Spleen (tissue), 11 donors: Measurements from ENCODE around the gene DCST1. TPM values are rescaled to one million over a fixed set of nuclear protein-coding genes. Genes with fewer than 3 reads are reported as not detected.

ENCODE experiments used
- DNase-seq: peaks from one replicate; pipeline ENCODE4 v3.0.0-alpha.2; 2020
- H3K27ac ChIP-seq, 8 donors: fragments of 200-600 bp; sonication (generic) in 7 of 8; 1 replicate in 4 of 8; 2 replicates in 4 of 8; pipeline versions ENCODE4 v1.5.0 to v1.8.0; 2016 to 2021; ENCODE audit warnings: inconsistent platforms in 4 of 8, mild to moderate bottlenecking in 4 of 8, moderate library complexity in 1 of 8
- H3K27me3 ChIP-seq, 7 donors: fragments of 200-600 bp; sonication (generic) in 6 of 7; replicated peaks in 1 of 7; 1 replicate in 4 of 7; 2 replicates in 3 of 7; pipeline versions ENCODE4 v1.5.0 to v1.8.0; 2016 to 2021; ENCODE audit warnings: inconsistent platforms in 3 of 7, mild to moderate bottlenecking in 1 of 7
- H3K36me3 ChIP-seq, 6 donors: fragments of 200-600 bp; sonication (generic) in 5 of 6; 1 replicate in 4 of 6; 2 replicates in 2 of 6; pipeline versions ENCODE4 v1.5.0 to v1.8.0; 2016 to 2021; ENCODE audit warnings: inconsistent platforms in 2 of 6
- H3K4me1 ChIP-seq, 6 donors: fragments of 200-600 bp; sonication (generic) in 5 of 6; 1 replicate in 3 of 6; 2 replicates in 3 of 6; pipeline versions ENCODE4 v1.5.0 to v1.8.0; 2016 to 2021; ENCODE audit warnings: inconsistent platforms in 3 of 6
- H3K4me3 ChIP-seq, 8 donors: fragments of 200-600 bp; sonication (generic) in 7 of 8; 1 replicate in 4 of 8; 2 replicates in 4 of 8; pipeline versions ENCODE4 v1.5.0 to v1.8.0; 2016 to 2021; ENCODE audit warnings: inconsistent platforms in 4 of 8, mild to moderate bottlenecking in 4 of 8, moderate library complexity in 2 of 8
- H3K9me3 ChIP-seq, 8 donors: fragments of 200-600 bp; sonication (generic) in 7 of 8; 1 replicate in 4 of 8; 2 replicates in 4 of 8; pipeline versions ENCODE4 v1.5.0 to v1.8.0; 2016 to 2021; ENCODE audit warnings: inconsistent platforms in 4 of 8
- POLR2A ChIP-seq, 3 donors: fragments of 450-650 bp; IDR thresholded peaks; one replicate each; pipeline ENCODE4 v1.5.1; 2017; ENCODE audit warnings: antibody characterized with exemption in 3 of 3, mild to moderate bottlenecking in 1 of 3
- POLR2AphosphoS5 ChIP-seq, 3 donors: sonication (generic); formaldehyde crosslinking; IDR thresholded peaks; one replicate each; pipeline ENCODE4 v1.5.1; 2017; ENCODE audit warnings: antibody characterized with exemption in 3 of 3
- WGBS, 5 donors: extraction: QIAGEN DNeasy Blood & Tissue Kit in 3 of 5; methylation state at CpG; one replicate each; pipeline versions ENCODE4 v1.1.5 to v1.1.7; 2013 to 2018; 5-methylcytosine and 5-hydroxymethylcytosine counted together
- intact Hi-C: fragments of 100-400 bp; cut with DNase I; formaldehyde crosslinking; loops from one replicate; pipeline ENCODE4 v1.15.0; 2023; ENCODE audit warnings: low total_unique reads
- polyA plus RNA-seq, 3 donors: library from polyadenylated mRNA; stranded (reverse); fragments of 200-250 nt; gene quantifications; one replicate each; pipeline ENCODE4 v1.2.1, GENCODE V29; 2013
- total RNA-seq, 7 donors: library from RNA; depleted of rRNA in 3 of 7; stranded (reverse); fragments of >200 nt in 3 of 7; fragmentation: NEBNext Ultra II Directional in 4 of 7; extraction: Animal tissue kit (Norgen Biotek cat#: 25700) in 4 of 7; gene quantifications; one replicate each; pipeline versions ENCODE4 v1.1.0 to v1.2.1, GENCODE V29; 2016 to 2021
- TF ChIP-seq, protein P1 (sequence below), 11 experiments: fragments of 200-600 bp in 7 of 11; fragments of 450-650 bp in 4 of 11; sonication (generic) in 4 of 11; IDR thresholded peaks in 8 of 11; conservative IDR thresholded peaks in 3 of 11; 1 replicate in 7 of 11; 2 replicates in 4 of 11; pipeline versions ENCODE4 v1.4.0 to v1.8.0; 2016 to 2021; ENCODE audit warnings: antibody characterized with exemption in 11 of 11, inconsistent platforms in 4 of 11, mild to moderate bottlenecking in 1 of 11
- donor health status: healthy with polysubstance abuse.
- donor health status: DM: no; HTN: no; CAD: no; lungs with moderate emphysema.
- donor health status: DM: no; HTN: no; CAD: no.
- donor health status: Bipolar disorder and iron deficiency.
- donor health status: healthy.
- donor health status: DM: no; HTN: no; CAD: no.
- donor health status: DM: yes; HTN: yes; CAD: no.

The DCST1 gene
- total and polyA plus RNA-seq, 10 donors = not detected

DNA sequence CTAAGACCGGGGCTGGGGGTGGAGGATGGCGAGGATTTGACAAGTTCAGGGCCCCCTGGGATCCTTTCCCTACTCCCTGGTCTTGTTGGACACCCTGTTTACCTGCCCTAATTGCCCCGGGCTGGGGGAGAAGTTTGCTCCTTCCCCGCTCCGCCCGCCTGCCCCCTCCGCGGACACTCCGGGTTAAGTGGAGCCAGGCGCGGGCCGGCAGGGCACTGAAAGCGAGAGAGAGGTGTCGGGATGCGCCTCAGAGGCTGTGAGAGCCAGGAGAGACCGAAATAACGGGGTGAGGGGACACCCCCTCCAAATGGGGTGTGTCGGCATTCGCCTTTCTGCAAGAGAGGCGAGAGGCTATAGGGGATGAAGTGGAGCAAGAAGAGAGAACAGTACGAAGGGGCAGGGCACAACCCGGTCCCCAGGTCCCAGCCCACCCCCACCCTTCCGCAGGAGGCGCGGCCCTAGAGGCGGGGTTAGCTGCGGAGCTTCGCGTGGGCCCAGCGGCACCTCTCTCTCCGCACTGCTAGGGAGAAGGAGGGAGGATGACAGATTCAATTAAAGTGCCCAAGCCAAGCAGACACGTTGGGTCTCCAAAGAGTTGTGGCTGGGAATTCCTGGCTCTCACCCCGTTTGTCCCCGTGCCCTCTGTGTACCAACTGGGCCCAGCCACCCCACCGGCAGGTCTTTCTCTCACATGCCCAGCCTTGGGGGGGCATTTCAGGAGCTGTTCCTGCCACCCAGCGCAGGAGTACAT, 48.9 kb downstream of the DCST1 start:
- TF ChIP-seq POLR2AphosphoS5 (IDR thresholded peaks at IDR 0.05) (no peak), POLR2A (IDR thresholded peaks at IDR 0.05) (no peak)
- TF ChIP-seq, protein P1, sequence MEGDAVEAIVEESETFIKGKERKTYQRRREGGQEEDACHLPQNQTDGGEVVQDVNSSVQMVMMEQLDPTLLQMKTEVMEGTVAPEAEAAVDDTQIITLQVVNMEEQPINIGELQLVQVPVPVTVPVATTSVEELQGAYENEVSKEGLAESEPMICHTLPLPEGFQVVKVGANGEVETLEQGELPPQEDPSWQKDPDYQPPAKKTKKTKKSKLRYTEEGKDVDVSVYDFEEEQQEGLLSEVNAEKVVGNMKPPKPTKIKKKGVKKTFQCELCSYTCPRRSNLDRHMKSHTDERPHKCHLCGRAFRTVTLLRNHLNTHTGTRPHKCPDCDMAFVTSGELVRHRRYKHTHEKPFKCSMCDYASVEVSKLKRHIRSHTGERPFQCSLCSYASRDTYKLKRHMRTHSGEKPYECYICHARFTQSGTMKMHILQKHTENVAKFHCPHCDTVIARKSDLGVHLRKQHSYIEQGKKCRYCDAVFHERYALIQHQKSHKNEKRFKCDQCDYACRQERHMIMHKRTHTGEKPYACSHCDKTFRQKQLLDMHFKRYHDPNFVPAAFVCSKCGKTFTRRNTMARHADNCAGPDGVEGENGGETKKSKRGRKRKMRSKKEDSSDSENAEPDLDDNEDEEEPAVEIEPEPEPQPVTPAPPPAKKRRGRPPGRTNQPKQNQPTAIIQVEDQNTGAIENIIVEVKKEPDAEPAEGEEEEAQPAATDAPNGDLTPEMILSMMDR (IDR thresholded peaks at IDR 0.05 in 8 of 11, conservative IDR thresholded peaks at IDR 0.05 in 3 of 11) = no peak
- Histone ChIP-seq H3K36me3 (no peaks in the 10 kb centered on the region), H3K4me3 (peak overlapping the region in 5 of 8 donors; percentile 7 to 68 (median 25)), H3K27me3 (peaks cover 24 to 66% (median 58%) of the 10 kb centered on the region in 7 donors), H3K9me3 (no peaks in the 10 kb centered on the region), H3K4me1 (peaks cover 58 to 91% (median 81%) of the 10 kb centered on the region in 6 donors), H3K27ac (no peak overlapping the region)
- intact Hi-C loops = no loop called here
- DNase-seq = peak; percentile 78
- 4 to 6% (median 5%) methylated on average over 34 to 36 of the region's 36 CpGs for WGBS, 5 donors

DNA sequence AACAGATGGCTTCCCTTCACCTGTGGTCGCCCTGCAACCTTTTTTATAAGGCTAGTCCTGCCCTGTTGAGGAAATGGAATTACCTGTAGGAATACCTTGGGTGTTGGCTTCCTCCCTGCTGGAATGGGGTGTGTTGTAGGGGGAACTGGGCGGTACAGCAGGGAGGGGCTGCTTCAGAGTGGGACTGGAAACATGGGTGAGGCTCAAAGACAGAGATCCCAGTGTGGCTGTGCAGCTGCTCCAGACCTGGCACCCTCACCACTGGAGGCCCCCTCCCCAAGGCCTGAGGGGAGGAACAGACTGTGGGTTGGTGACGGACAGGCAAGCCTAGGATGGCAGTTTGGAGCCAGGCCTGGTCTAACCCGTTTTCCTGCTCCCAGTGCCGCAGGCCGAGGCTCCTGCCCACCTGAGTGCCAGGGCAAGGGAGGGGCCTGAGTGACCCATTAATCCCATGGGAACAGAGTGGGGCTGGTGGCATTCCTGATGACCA, 49.5 kb downstream of the DCST1 start:
- intact Hi-C loops = no loop called here
- TF ChIP-seq, protein P1 (IDR thresholded peaks at IDR 0.05 in 8 of 11, conservative IDR thresholded peaks at IDR 0.05 in 3 of 11) = no peak
- no peak for TF ChIP-seq POLR2AphosphoS5 (IDR thresholded peaks at IDR 0.05)
- TF ChIP-seq POLR2A (IDR thresholded peaks at IDR 0.05) = no peak
- peak; percentile 75 for DNase-seq
- Histone ChIP-seq H3K9me3 (no peaks in the 10 kb centered on the region), H3K27ac (no peak overlapping the region), H3K36me3 (no peaks in the 10 kb centered on the region), H3K4me3 (peak overlapping the region in 1 of 8 donors; percentile 68), H3K27me3 (peaks cover 24 to 64% (median 58%) of the 10 kb centered on the region in 7 donors), H3K4me1 (peaks cover 58 to 93% (median 82%) of the 10 kb centered on the region in 6 donors)
- 60 to 82% (median 72%) methylated on average over 4 to 6 of the region's 6 CpGs for WGBS, 5 donors

DNA sequence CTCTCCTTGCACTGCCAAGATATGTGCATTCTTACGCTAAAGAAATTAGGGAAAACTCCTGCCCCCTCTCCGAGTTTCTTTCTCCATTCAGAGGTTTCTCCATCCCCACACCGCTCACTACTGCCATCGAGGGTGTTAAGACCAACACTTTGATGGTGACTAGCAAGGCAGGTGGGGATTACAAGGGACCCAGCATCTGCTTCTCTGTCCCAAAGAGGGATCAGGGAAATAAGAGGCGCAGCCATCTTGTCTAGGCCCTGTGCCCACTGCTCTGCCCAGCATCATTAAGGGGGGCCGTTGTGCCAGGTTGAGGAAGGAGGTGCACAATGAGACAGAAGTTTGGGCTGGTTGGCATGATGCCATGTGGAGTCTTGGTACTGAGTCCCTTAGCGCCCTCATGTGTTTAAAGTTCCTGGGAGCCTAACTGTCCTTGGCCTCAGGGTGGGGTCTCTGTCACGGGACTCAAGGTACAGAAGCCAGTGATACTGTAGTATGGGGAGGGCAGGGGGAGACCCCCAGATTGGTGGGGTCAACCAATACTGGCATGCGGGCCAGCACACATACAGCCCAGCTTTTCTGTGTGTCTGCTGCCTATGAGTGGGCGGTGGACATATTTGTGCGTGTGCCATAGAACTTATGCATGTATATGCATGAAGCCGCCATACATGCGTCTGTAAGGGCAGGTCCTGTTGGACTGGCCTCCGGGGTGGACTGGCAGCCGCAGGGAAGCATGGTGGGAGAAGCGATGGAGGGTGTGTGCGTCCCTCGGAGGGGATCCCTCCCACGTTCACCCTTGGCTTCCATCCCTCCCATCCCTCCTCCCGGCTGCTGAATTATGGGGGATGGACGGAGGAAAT, 50.5 kb downstream of the DCST1 start:
- intact Hi-C loops = no loop called here
- Histone ChIP-seq H3K27ac (peak overlapping the region in 7 of 8 donors; percentile 80 to 95 (median 91)), H3K27me3 (peaks cover 24 to 55% (median 54%) of the 10 kb centered on the region in 7 donors), H3K36me3 (no peaks in the 10 kb centered on the region), H3K4me1 (peaks cover 56 to 83% (median 74%) of the 10 kb centered on the region in 6 donors), H3K4me3 (peak overlapping the region; percentile 71 to 91 (median 84)), H3K9me3 (no peaks in the 10 kb centered on the region)
- no peak for DNase-seq
- WGBS, 5 donors = 24 to 30% (median 28%) methylated on average over 20 to 21 of the region's 21 CpGs
- TF ChIP-seq POLR2A (IDR thresholded peaks at IDR 0.05) (no peak), POLR2AphosphoS5 (IDR thresholded peaks at IDR 0.05) (peak in 1 of 3 donors; percentile 27)
- TF ChIP-seq, protein P1 (IDR thresholded peaks at IDR 0.05 in 8 of 11, conservative IDR thresholded peaks at IDR 0.05 in 3 of 11) = no peak
